ENCODE results near the gene HOPX.
"Not testable (repeated sequence)": the region's sequence is repeated elsewhere in the genome, so short reads cannot be mapped to it uniquely, and the experiment has no call there.

The HOPX gene

DNA sequence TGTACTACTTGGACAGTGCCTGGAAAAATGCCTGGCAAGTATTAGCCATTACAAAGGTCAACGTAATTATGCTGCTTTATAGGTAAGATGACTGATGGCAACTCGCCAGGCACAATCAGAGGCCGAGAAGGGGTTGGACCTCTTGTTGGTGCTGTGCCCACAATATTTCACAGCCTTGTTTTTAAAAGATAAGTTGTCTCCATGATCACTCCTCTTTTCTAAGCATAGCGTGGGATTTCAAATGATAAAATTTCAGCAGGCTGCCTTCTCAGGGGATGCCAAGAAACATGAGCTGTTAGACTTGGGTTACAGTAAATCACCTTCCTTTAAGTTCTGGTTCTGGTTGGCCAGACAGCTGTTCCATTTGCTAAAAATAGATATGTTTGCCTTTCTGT is 26.9 kb downstream of the HOPX start:
- DNase-seq (ENCODE audit: low spot score), result no peak

DNA sequence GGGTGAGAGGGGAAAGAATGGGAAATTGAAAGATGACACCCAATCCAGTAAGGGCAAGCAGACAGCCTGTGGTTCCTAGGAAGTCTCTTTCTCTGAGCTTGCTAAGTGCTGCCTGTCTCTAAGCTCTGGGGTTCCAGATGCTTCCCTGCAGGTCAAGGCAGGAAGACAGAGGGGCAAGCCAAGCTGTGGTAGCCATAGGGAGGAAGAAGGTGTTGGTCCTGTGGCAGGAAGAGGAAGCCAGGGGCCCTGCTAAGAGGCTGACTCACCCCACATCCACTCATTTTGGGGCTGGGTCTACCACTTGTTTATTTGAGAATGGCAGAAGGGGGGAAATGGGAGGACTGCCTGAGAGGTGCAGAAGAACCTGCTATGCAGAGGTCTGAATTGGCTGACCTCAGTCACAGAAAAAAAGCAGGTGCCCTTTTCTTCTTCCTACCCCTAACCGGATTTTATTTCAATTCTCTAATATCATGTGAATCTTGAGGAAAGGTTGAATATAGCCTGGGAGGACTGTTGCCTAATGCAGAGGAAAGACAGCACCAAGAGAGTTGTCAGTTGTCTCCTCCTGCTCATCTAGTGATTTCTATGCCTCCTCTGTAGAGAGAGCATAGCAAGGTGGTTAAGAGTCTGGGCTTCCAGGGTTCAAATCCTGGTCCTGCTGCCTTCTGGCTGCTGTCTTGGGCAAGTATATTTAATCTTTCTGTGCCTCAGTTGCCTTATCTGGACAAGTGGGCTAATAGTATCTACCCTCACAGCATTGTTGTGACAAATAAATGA is 27.4 kb downstream of the HOPX start:
- DNase-seq (ENCODE audit: low spot score), result no peak

DNA sequence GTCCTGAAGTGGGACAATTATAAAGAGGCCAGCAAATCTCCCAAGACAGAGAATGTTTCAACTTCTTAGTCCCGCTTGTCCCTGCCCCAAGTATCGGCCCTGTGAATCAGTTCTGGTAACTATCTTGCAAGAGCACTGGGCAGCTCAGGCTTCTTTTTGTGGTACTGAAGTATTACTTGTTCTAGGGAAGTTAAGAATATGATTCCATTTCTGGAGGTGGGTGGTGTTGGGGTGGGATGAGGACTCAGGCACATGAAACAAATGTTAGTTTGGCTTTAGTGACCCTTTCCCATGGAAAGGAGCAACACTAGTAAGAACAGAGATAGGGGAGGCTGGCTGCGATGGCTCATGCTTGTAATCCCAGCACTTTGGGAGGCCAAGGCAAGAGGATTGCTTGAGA is 28.9 kb downstream of the HOPX start:
- no peak for DNase-seq (ENCODE audit: low spot score)

DNA sequence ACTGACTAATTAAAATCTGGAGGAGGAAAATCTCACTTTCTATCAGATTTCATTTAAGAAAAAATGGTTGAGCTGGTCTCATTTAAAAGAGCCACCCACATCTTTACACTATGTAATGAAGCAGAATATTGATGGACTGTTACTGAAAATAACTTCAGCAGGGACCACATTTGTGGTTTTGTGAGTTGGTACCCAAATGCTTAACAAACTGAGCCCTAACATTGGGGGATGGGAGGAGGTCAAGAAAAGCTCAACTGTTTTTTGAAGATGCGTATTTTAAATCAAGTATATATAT is 30.1 kb downstream of the HOPX start:
- DNase-seq (ENCODE audit: low spot score), result no peak

DNA sequence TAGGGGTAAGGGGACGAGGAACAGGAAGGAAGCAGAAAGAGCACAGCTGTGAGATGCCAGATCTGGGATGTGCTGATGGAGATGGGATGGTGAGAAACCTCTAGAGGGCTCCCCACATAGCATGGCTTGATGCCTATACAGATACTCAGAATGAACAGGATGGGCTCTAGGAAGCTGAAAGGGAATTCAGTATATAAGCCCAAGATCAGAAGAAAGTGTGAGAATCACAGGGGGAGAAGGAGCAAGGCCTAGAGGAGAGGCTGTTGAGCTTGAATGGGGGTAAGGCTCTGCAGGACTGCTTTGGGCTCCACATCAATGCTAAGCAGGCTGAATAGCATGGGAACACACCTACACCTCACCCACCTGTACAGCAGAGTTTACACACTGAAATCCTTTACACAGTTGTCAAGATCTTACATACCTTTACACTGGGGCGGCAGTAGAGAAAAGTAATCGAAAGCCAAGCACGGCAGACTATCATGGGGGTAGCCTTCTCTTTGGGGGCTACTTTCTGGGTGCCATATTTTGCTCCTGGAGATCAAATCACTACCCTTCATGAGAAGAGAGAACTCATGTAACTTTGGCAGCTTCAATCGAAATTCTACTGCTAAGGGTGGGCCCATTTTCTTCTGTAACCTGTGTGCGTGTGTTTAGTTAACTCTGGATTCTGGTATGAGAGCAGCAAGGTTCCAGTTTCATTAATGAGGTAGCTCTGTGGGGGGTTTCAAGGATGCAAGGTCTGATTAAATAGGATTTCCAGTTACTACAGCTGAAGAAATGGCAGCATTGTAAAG is 30.6 kb downstream of the HOPX start:
- no peak for DNase-seq (ENCODE audit: low spot score)

DNA sequence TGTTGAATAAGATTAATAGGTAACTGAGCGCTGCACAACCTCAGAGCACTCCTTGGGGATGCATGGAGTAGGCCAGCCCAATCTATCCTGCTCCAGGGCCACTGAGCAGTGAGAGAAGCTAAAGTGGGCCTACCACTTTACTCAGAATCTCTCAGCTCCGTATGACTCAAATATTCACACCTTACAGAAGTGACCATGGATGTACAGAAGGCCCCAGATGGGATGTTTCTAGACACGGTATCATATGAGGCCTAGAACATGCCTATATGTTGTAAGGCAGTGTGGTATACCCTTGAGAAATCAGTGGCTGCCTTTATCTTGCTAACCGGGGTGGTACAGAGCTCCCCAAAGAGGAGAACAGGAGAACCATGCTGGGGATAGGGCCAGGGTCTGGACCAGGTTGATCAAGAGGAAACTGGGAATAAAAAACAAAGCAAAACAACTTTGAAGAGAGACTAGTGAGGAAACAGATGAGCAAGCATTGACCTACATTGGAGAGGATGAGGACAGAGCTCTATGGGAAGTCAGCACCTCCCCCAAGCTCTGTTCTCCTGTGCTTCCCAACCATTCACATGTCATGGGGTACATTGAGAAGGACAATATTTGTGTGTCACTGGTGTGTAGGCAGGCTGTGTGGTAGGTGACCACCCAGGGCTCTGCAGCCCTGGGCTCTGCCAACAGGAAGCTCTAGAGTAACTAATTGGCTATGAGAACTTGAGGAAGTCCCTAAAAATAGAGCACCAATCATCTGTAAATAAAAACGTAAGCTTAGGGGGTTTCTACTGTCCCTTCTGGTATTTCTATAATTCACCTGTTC is 31.4 kb downstream of the HOPX start:
- no peak for DNase-seq (ENCODE audit: low spot score)

DNA sequence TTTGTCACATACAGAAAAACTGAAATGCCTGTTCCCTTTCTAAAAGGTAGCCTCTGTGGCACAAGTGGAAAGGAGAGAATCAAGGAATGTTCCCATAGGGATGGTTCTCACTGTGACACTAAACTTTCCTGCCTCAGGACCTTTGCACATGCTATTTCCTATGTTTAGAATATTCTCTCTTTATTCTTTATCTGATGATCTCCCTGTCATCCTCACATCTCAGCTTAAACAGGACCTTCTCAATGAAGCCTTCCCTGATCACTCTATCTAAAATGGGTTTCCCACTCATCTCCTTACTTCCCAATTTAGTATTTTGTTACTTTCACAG is 32.3 kb downstream of the HOPX start:
- no peak for DNase-seq (ENCODE audit: low spot score)

DNA sequence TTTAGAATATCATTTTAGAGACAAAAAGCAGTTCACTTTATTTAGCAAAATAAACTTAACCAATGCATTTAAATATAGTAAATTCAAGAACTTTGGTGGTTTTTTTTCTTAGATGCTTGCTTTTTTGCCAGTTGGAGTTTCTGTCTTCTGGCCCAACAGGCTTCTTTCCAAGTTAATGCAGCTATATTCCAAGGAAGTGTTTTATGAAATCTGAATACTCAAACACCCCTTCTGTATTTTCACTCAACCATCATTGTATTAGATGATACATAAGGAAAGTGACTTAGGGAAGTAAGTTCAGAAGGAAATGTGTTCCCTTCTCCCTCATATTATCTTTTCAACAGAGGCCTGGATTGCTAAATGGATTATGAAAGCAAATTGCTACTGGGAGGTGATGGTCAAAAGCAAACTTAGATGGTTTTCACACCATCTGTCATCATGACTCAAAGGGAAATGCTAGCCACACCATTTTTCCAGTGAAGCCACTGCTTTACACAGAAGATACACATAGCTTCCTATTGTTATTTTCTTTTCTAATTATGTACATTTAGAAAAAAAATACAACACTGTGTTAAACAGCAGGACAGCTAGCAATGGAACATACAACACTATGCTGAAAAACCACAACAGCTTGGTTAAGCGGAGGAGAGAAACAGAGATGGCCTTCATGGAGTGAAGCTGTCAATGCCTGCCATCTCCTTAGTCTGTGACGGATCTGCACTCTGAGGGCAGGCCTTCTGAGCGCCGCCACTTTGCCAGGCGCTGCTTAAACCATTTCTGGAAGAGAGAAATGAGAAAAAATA is 32.9 kb downstream of the HOPX start:
- DNase-seq (ENCODE audit: low spot score), result no peak

DNA sequence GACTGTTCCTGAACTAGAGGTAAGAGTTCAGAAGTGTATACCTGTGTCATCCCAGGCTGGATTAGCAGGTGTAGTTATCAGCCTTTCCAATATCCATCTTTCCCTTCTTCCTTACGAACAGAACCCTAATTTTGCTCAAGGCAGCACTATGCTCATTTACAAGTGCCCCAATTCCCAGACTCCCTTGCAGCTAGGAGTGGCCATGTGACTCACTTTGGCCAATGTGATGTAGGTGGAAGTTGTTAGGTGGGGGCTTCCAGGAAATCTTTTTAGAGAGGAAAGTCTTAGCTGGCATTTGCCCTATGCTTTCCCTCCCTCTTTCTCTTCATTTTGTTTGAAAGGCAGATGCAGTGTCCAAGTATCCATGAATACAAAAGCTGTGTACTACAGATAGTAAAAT is 34.8 kb downstream of the HOPX start:
- DNase-seq (ENCODE audit: low spot score), result no peak

DNA sequence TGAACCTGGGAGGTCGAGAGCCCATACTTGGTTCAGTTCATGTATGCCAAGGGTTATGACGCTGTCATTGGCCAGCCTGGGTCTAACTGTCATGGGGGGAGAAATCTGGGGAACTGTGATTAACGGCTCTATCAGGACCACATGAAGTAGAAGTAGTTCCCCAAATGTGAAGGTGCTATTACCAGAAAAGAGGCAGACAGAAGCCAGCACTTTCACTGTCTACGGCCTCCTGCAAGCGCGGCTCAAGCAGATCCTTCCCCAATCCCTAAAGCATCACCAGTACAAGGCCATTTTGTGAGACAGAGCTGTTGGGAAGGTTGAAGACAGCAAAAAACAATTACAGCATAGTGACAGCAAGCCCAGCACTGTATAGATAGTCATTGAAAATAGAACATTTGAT is 37.5 kb downstream of the HOPX start:
- DNase-seq (ENCODE audit: low spot score), result no peak

DNA sequence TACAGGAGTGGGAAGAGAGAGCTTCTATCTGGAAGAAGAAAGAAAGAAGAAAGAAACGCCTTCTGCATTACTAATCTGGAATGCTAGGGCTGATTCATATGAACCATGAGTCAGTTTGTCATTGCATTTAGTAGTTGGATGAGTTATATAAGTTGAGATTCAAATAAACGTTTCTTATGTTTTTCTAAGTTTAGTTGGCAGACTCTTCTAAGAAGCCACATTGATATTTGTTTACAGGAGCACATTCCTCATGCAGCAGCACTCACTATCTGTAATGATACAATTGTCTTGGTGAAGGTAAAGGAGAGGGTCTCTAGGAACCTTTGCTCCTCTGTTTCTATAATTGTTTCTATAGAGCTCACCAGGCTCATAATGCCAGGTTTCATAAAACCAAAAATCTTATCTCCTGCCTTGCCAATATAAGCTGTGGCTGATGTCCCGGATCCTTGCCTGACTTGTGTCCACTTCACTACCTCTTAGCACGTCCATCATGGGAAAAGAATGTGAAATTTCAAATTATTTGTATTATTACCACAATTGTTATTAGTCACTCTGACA is 39.5 kb downstream of the HOPX start:
- DNase-seq (ENCODE audit: low spot score), result peak; percentile 86

DNA sequence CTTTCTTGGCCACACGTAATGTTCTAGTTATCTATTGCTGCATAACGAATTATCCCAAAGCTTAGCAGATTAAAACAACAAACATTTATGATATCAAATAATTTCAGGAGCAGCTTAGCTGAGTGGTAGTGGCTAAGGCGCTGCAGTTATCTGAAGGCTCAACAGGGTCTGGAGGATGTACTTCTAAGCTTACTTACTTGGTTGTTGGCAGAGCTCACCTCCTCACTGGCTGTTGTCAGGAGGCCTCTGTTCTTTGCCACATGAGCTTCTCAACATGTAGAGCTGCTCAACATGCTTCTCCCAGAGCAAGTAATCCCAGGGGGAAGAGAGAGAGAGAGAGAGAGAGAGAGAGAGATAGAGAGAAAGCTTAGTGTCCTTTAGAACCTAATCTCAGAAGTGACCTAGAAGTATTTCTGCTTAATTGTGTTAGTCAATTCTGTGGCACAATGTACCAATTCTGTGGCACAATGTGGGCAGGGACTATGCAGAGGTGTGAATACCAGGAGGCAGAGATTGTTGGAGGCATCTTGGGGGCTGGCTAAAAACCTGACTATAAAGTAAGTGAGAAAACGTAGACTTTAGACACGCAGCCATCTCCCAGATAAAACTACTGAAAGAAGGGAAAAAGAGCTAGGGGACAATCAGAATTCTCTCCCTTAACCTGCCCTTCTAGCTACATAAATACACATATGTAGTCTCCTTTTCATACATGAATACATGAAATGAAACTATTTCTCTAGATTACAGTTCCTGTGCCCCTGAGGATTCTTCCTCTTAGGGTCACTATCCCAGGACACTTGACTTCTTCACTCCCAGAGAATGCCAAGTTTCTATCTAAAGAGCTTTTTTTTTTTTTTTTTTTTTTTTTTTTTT is 40.2 kb downstream of the HOPX start:
- no peak for DNase-seq (ENCODE audit: low spot score)

DNA sequence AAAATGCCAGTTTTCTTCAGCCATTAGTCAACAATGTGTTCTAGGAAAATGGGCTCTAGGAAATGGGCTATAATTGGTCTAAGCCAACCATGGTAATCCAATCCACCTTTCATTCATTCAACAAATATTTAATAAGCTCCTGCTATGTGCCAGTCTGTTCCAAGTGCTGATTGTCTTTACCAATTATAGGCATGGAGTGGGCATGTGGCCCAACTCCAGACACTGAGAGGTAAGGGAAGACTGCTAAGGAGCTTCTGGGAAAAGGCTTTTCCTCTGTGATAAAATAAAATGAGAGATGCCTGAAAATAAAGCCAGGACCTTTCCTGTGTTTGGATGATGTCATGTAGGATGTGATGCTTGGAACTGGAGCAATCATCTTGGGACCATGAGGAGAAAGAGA is 43.3 kb downstream of the HOPX start:
- DNase-seq (ENCODE audit: low spot score), result no peak

DNA sequence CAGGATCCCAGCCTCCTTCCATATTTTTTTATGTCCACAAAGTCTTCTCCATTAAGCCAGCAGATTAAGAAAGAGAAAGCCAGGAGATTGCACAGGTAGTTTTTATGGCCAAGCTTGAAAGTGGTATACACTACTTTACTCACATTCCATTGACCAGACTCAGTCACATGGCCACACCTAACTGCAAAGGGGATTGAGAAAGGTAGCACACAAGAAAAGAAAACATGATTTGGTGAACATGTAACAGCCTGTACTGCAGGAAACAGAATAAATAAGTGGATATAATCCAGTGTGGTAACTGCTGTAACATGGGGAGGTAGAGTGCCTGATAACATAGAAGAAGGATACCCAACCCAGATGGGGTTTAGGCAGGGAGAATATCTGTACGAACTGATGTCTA is 43.9 kb downstream of the HOPX start:
- DNase-seq (ENCODE audit: low spot score), result no peak

DNA sequence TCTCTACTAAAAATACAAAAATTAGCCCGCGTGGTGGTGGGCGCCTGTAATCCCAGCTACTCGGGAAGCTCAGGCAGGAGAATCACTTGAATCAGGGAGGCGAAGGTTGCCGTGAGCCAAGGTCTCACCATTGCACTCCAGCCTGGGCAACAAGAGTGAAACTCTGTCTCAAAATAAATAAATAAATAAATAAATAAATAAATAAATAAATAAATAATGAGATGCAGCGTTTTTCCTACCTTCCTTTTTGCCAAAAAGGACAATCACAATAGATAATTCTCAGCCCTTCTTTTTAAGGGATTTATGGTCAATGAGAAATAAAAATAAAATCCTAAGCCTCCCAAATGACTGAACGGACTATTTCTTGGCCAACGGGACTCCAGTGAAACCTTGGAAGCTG is 46.1 kb downstream of the HOPX start:
- DNase-seq (ENCODE audit: low spot score), result not testable (repeated sequence)

DNA sequence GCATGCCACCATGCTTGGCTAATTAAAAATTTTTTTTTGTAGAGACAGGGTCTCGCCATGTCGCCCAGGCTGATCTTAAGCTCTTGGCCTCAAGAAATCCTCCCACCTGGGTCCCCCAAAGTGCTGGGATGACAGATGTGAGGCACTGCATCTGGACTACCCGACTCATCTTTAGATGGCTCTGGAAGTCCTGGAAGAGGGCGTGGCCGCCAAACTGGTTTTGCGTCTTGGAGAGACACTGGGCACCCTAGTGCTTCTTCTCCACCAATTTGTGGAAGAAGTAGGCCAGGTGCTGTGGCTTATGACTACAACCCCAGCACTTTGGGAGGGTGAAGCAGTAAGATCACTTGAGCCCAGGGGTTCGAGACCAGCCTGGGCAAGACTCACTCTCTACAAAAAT is 47.6 kb downstream of the HOPX start:
- no peak for DNase-seq (ENCODE audit: low spot score)

DNA sequence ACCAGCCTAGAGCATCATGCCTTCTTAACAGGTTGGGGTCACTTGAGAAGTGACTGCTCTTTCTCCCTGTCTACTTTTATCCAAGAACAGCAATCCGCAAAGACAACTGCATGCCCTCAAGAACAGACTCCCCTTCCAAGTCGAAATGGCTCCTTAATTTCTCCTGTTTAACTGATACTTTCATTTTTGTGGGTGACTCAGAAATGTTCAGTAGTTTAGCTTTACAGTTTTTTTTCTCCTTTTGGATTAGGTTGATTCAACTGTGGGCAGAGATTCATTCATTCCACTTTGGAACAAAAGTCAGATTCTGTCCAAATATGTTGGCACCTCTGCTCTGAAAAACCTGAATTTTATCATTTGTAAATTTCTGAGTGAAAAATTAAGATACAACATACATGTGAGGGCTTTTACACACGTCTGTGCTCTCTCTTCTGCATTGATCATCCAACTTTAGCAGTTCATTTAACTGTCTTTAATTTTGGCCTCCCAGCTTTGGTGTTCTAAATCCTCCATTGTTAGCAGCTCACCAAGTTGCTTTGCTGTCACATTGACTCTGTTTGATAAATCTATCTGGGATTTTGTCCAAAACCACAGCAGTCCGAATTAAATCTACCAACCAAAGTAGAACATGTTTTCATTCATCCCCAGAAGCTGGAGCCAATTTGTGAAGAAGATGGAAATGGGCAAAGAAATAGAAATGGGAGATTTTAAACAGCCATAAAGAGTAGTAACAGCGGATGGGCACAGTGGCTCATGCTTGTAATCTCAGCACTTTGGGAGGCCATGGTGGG is 50.0 kb downstream of the HOPX start:
- DNase-seq (ENCODE audit: low spot score), result no peak

DNA sequence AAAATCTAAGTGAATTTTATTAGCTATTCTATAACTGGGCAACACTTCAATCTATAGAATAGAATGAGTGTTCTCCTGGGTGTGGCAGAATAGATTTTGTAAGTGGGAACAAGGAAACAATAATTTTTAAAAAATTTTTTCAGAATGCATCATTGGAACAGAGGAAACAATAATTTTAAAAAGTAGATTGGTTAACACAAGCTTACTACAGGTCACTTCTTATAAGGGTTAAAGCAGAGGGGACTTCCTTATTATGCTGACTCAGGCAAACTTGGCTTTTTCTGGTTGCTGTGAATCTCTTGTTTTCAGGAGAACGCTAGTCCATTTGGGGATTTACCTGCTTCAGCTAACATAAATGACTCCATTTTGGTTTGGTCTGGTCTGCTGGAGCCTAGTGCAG is 52.5 kb downstream of the HOPX start:
- no peak for DNase-seq (ENCODE audit: low spot score)

DNA sequence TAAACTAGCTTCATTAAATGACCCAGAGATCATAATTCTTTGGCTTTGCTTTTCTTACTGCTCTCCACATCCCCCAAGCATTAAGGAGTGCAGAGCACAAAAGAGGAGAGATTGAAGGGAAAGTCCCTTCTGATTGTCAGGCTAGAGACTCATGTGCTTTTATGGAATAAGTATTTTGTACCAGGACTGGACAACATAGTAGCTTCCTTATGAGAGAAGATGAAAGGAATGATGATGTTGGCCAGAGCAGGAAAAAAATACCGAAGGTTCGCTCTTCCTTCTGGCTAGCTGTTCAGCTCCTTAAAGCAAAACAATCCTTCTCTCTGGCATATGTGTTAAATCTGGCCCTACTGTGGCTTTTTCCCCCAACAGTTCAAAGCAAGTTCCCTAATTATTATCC is 53.1 kb downstream of the HOPX start:
- no peak for DNase-seq (ENCODE audit: low spot score)

DNA sequence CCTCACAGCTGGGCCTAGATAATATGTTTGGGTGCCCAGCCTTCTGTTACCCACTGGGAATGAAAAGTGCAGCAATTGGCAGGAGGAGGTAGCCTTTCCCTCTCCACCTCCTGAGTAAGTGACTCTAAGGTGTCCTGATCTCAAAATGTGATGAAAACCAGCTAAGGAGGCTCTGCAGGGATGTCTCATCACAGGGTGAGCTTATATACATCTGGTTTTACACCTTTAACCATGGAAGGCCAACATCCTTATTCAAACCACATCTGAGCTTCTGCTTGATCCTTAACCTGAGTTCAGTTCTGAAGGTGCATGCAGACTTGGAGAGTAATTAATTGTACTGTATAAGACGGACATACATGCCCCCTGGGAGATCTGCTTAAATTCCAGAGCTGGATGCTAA is 53.7 kb downstream of the HOPX start:
- DNase-seq (ENCODE audit: low spot score), result no peak

Data from RKO (cell line).